Keratinocyte (primary cell): Measurements from ENCODE around the gene DNAJA3. TPM values are rescaled to one million over a fixed set of nuclear protein-coding genes. Genes with fewer than 3 reads are reported as not detected.

Source experiments
- DNase-seq: peaks from one replicate; pipeline ENCODE4 v3.0.0-alpha.2; 2011; ENCODE audit warnings: low read depth, missing footprints, low spot score
- FAIRE-seq: peaks from 2 replicates; lab custom pipeline; 2011; peaks lifted over from hg19 to GRCh38; lab: Jason Lieb, UNC
- H2AFZ ChIP-seq: 2 replicates; pipeline ENCODE4 v1.6.0; 2012; ENCODE audit warnings: low read length, control low read depth, inconsistent platforms; ENCODE audit not compliant: control insufficient read depth
- H3K27ac ChIP-seq: 2 replicates; pipeline ENCODE4 v1.5.1; 2011; ENCODE audit warnings: low read length; ENCODE audit not compliant: control insufficient read depth, insufficient read depth
- H3K27me3 ChIP-seq: 3 replicates; pipeline ENCODE4 v1.6.0; 2011; ENCODE audit warnings: low read length; ENCODE audit not compliant: control insufficient read depth, insufficient read depth; ENCODE audit errors: extremely low read depth
- H3K36me3 ChIP-seq, 2 experiments: 2 replicates in 1 of 2; 3 replicates in 1 of 2; pipeline ENCODE4 v1.5.1; 2011; ENCODE audit warnings: low read length in 2 of 2, mild to moderate bottlenecking in 1 of 2; ENCODE audit not compliant: control insufficient read depth in 2 of 2, insufficient read depth in 2 of 2; ENCODE audit errors: extremely low read depth in 1 of 2
- H3K4me1 ChIP-seq: 3 replicates; pipeline ENCODE4 v1.5.1; 2011; ENCODE audit warnings: low read length; ENCODE audit not compliant: control insufficient read depth, insufficient read depth; ENCODE audit errors: extremely low read depth
- H3K4me2 ChIP-seq: 3 replicates; pipeline ENCODE4 v1.6.0; 2011; ENCODE audit warnings: low read depth, low read length; ENCODE audit not compliant: control insufficient read depth, insufficient read depth; ENCODE audit errors: extremely low read depth
- H3K4me3 ChIP-seq, 3 experiments: fragments of 200-600 bp in 1 of 3; sonication (generic) in 1 of 3; 2 replicates in 2 of 3; 3 replicates in 1 of 3; pipeline ENCODE4 v1.5.1; 2011 to 2016; ENCODE audit warnings: low read length in 3 of 3, mild to moderate bottlenecking in 3 of 3, control low read depth in 2 of 3, inconsistent platforms in 1 of 3, low read depth in 1 of 3, mixed read lengths in 1 of 3, mixed run types in 1 of 3, moderate library complexity in 1 of 3; ENCODE audit not compliant: control insufficient read depth in 2 of 3, insufficient read depth in 2 of 3; ENCODE audit errors: extremely low read depth in 1 of 3
- H3K79me2 ChIP-seq: 2 replicates; pipeline ENCODE4 v1.6.0; 2012; ENCODE audit warnings: low read length; ENCODE audit not compliant: control insufficient read depth, insufficient read depth
- H3K9ac ChIP-seq: 3 replicates; pipeline ENCODE4 v1.6.0; 2011; ENCODE audit warnings: low read length; ENCODE audit not compliant: control insufficient read depth, insufficient read depth; ENCODE audit errors: extremely low read depth
- H3K9me1 ChIP-seq: 3 replicates; pipeline ENCODE4 v1.6.0; 2011; ENCODE audit warnings: low read length; ENCODE audit not compliant: control insufficient read depth, insufficient read depth; ENCODE audit errors: extremely low read depth
- H3K9me3 ChIP-seq: 2 replicates; pipeline ENCODE4 v1.5.1; 2012; ENCODE audit warnings: low read depth, low read length; ENCODE audit not compliant: control insufficient read depth
- H4K20me1 ChIP-seq: 3 replicates; pipeline ENCODE4 v1.6.0; 2011; ENCODE audit warnings: low read length; ENCODE audit not compliant: control insufficient read depth, insufficient read depth; ENCODE audit errors: extremely low read depth
- EZH2 ChIP-seq: IDR thresholded peaks from one replicate; pipeline ENCODE4 v1.6.1; 2012; ENCODE audit warnings: inconsistent platforms, mild to moderate bottlenecking, low read length, moderate library complexity
- dilution Hi-C: fragments of 300-500 bp; cut with MboI; formaldehyde crosslinking; loops from one replicate; pipeline ENCODE4 v1.7.0; 2020; ENCODE audit warnings: low sequenced_read_pairs; ENCODE audit not compliant: extremely low pct_ligation_motif_present
- polyA plus RNA-seq, 5 experiments: library from polyadenylated mRNA; depleted of rRNA in 3 of 5; stranded (reverse) in 3 of 5; stranded (forward) in 1 of 5; unstranded in 1 of 5; fragments of >200 nt; gene quantifications; 1 replicate in 1 of 5; 2 replicates in 3 of 5; 3 replicates in 1 of 5; pipeline versions ENCODE4 v1.2.1 to v1.2.3, GENCODE V29; 2011 to 2012; ENCODE audit warnings: missing spikeins in 2 of 5, low read depth in 1 of 5, low replicate concordance in 1 of 5
- TF ChIP-seq, protein P1 (sequence below), 3 experiments: IDR thresholded peaks in 1 of 3; conservative IDR thresholded peaks in 1 of 3; optimal IDR thresholded peaks in 1 of 3; 2 replicates in 2 of 3; 3 replicates in 1 of 3; pipeline versions ENCODE3 to v1.5.1; 2011; ENCODE audit warnings: low read length in 3 of 3, mild to moderate bottlenecking in 3 of 3, moderate library complexity in 2 of 3, control low read depth in 1 of 3, inconsistent platforms in 1 of 3; ENCODE audit not compliant: insufficient read depth in 2 of 3; ENCODE audit errors: extremely low read depth in 1 of 3

The DNAJA3 gene
- polyA plus RNA-seq, 1 donor (not counting 4 experiments of a cell fraction or from before 2014, with no cell fraction given): 48.4 TPM

DNA sequence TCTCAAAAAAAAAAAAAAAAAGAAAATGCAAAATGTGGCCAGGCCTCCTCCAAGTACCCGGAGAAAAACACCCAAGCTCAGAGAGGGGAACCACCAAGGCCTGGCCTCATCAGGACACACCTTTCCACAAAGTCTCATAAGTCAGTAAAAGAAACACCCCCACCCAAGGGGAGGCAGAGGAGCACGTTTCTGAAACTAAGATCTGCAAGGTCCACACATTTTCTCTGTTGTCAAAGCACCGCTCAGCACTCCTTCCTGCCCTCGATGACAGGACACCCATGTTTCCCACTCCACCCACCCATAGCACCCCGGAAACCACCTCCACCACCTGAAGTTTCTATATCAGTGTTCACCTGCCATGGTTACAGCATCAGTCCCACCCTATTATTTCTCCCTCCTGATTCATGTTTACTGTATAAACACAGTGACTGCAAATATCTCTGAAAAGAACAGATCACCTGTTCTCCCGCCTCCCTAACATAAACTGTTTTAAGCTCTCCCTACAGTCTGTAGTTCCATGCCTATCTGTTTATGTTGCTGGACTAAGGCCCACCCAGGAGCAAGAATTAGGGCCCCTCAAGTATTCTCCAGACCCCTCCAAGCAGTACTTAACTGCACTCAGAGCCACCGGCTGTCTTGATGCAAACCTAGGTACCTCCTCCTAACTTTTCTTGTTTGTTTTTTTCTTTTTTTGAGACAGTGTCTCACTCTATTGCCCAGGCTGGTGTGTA lies 11.3 kb upstream of the DNAJA3 start:
- no peaks in the 10 kb centered on the region for H3K9me3 ChIP-seq
- dilution Hi-C loops: no loop called here
- FAIRE-seq (no peak), DNase-seq (no peak)
- H3K79me2 ChIP-seq: peaks cover 30% of the 10 kb centered on the region
- no peak overlapping the region for H2AFZ ChIP-seq
- no peak overlapping the region for H3K27ac ChIP-seq
- no peak for TF ChIP-seq EZH2
- TF ChIP-seq, protein P1, sequence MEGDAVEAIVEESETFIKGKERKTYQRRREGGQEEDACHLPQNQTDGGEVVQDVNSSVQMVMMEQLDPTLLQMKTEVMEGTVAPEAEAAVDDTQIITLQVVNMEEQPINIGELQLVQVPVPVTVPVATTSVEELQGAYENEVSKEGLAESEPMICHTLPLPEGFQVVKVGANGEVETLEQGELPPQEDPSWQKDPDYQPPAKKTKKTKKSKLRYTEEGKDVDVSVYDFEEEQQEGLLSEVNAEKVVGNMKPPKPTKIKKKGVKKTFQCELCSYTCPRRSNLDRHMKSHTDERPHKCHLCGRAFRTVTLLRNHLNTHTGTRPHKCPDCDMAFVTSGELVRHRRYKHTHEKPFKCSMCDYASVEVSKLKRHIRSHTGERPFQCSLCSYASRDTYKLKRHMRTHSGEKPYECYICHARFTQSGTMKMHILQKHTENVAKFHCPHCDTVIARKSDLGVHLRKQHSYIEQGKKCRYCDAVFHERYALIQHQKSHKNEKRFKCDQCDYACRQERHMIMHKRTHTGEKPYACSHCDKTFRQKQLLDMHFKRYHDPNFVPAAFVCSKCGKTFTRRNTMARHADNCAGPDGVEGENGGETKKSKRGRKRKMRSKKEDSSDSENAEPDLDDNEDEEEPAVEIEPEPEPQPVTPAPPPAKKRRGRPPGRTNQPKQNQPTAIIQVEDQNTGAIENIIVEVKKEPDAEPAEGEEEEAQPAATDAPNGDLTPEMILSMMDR (optimal IDR thresholded peaks at IDR 0.05 in 1 of 3, IDR thresholded peaks at IDR 0.05 in 1 of 3, conservative IDR thresholded peaks at IDR 0.05 in 1 of 3; ENCODE audit: extremely low read depth in 1 of 3, insufficient read depth in 2 of 3, low read length in 3 of 3): no peak
- peaks cover 8% of the 10 kb centered on the region for H4K20me1 ChIP-seq
- peaks cover 11% of the 10 kb centered on the region for H3K4me1 ChIP-seq
- no peak overlapping the region for H3K4me2 ChIP-seq
- H3K36me3 ChIP-seq: peaks cover 5 to 11% of the 10 kb centered on the region in 2 experiments
- H3K9ac ChIP-seq: no peak overlapping the region
- no peaks in the 10 kb centered on the region for H3K27me3 ChIP-seq
- H3K9me1 ChIP-seq: no peaks in the 10 kb centered on the region
- H3K4me3 ChIP-seq: no peak overlapping the region

DNA sequence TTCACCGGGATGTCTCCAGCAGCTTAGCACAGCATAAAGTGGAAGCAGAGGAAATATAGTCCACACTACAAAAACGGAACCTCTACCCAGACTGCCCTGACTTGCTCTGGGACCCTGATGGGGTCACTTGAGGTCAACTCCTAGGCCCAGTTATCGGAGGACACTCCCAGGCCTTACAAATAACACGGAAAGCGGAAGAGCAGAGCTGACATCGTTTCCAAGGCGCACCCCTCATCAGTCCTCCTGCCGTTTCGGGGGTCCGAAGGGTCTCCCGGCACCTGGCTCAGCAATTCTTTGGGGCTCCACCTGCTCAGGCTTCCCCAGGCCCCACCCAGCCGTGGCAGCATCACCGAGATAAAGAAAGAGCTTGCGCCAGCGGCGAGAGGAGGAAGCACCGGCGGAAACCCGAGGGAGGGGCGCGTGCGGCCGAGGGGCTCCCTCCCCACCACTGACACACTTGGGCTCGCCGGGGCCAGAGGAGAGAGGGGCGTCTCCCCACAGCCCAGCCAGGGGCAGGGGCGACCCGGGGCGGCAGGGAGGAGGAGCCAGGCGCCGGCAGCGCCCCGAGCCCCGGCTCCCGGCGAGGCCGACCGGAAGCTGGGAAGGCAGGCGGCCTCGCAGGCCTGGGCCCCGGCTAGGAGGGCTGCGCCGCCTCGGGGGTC lies 10.0 kb upstream of the DNAJA3 start:
- H3K9me1 ChIP-seq: no peaks in the 10 kb centered on the region
- peaks cover 30% of the 10 kb centered on the region for H3K79me2 ChIP-seq
- peak overlapping the region; percentile 93 for H3K4me2 ChIP-seq
- H3K4me3 ChIP-seq: peak overlapping the region; percentile 71 to 91 (median 82)
- dilution Hi-C loops: no loop called here
- peaks cover 3% of the 10 kb centered on the region for H4K20me1 ChIP-seq
- peak overlapping the region; percentile 68 for H2AFZ ChIP-seq
- H3K27me3 ChIP-seq: no peaks in the 10 kb centered on the region
- peak overlapping the region; percentile 80 for H3K9ac ChIP-seq
- FAIRE-seq (no peak), DNase-seq (no peak)
- no peak for TF ChIP-seq EZH2
- TF ChIP-seq, protein P1 (optimal IDR thresholded peaks at IDR 0.05 in 1 of 3, IDR thresholded peaks at IDR 0.05 in 1 of 3, conservative IDR thresholded peaks at IDR 0.05 in 1 of 3; ENCODE audit: extremely low read depth in 1 of 3, insufficient read depth in 2 of 3, low read length in 3 of 3): no peak
- H3K9me3 ChIP-seq: no peaks in the 10 kb centered on the region
- H3K36me3 ChIP-seq: peaks cover 5 to 11% of the 10 kb centered on the region in 2 experiments
- peaks cover 8% of the 10 kb centered on the region for H3K4me1 ChIP-seq
- H3K27ac ChIP-seq: peak overlapping the region; percentile 64
